ENCODE data around the gene SMAD5.

Gene SMAD5

GRCh38 chr5:136113606-136114005, 19.0 kb upstream of the SMAD5 start:
- ChIA-PET CTCF (interaction anchor here (0.6 to 1.0 kb wide), 2 partner anchors 15 to 32 kb away, joined by 3 read pairs; no protein-coding TSS in a partner anchor), POLR2A (interaction anchor here (1.3 kb wide), 1 partner anchor 19 kb away, joined by 3 read pairs; the partner anchor contains the start of gene SMAD5)
- TF ChIP-seq ZNF560 (tag by site-specific recombination; IDR thresholded peaks at IDR 0.05; ENCODE audit: borderline replicate concordance) (no peak), PRDM2 (tag by site-specific recombination; IDR thresholded peaks at IDR 0.05; ENCODE audit: borderline replicate concordance) (no peak), HIC1 (tag by site-specific recombination; IDR thresholded peaks at IDR 0.05) (no peak), ZNF654 (tag by site-specific recombination; IDR thresholded peaks at IDR 0.05; ENCODE audit: low read depth) (no peak), SCRT1 (tag by site-specific recombination; IDR thresholded peaks at IDR 0.05; ENCODE audit: borderline replicate concordance) (peak; percentile 77), ZNF19 (tag by site-specific recombination; IDR thresholded peaks at IDR 0.05; ENCODE audit: low read depth) (no peak), ZFHX2 (tag by site-specific recombination; conservative IDR thresholded peaks at IDR 0.05) (peak; percentile 62), TSHZ1 (tag by site-specific recombination; IDR thresholded peaks at IDR 0.05; ENCODE audit: borderline replicate concordance) (no peak), EGR2 (tag by site-specific recombination; IDR thresholded peaks at IDR 0.05; ENCODE audit: low read depth) (peak; percentile 24; the same call in 1 of the 2 replicates), AEBP2 (tag by site-specific recombination; IDR thresholded peaks at IDR 0.05; ENCODE audit: borderline replicate concordance) (no peak), MYNN (tag by site-specific recombination; IDR thresholded peaks at IDR 0.05; ENCODE audit: borderline replicate concordance) (no peak), ZNF121 (tag by site-specific recombination; IDR thresholded peaks at IDR 0.05) (no peak), SCRT2 (tag by site-specific recombination; IDR thresholded peaks at IDR 0.05) (peak; percentile 88), ZNF580 (tag by site-specific recombination; IDR thresholded peaks at IDR 0.05) (no peak), ZNF792 (tag by site-specific recombination; IDR thresholded peaks at IDR 0.05) (no peak), ZNF292 (tag by site-specific recombination; IDR thresholded peaks at IDR 0.05; ENCODE audit: borderline replicate concordance, low read depth) (no peak), ZIC2 (tag by site-specific recombination; IDR thresholded peaks at IDR 0.05) (0 out of 2 replicates have a peak, but pooled peaks have one; percentile 27), ZNF148 (tag by site-specific recombination; IDR thresholded peaks at IDR 0.05; ENCODE audit: borderline replicate concordance) (no peak)
- no peaks in the 10 kb centered on the region for H3K9me3 ChIP-seq (ENCODE audit: control insufficient read depth, insufficient read depth, low read depth, low read length)
- H3K4me1 ChIP-seq (ENCODE audit: control insufficient read depth, insufficient read depth, low read length), result no peaks in the 10 kb centered on the region
- H3K36me3 ChIP-seq (ENCODE audit: control insufficient read depth in 2 of 2, insufficient read depth in 1 of 2, low read length in 2 of 2), result no peaks in the 10 kb centered on the region
- H3K27ac ChIP-seq (ENCODE audit: extremely low read depth, low read depth, low read length), result no peak overlapping the region
- H3K4me3 ChIP-seq (ENCODE audit: low read depth, low read length), result no peak overlapping the region

Data from HEK293 (cell line).